ENCODE data around the gene IL1RAPL1. TPM values are rescaled to one million over a fixed set of nuclear protein-coding genes. Genes with fewer than 3 reads are reported as not detected.

IL1RAPL1 gene
- total and polyA plus RNA-seq, 9 of the 15 experiments (the other 6 are each of a cell fraction or from before 2014, with no cell fraction given): 0.04 to 0.07 (median 0.04) TPM; not detected in 6

- ATAC-seq (no peak), DNase-seq (ENCODE audit: extremely low read depth in 1 of 4, low spot score in 3 of 4) (no peak), FAIRE-seq (no peak)
- POLR2A ChIA-PET: no interaction called here
- H4K20me1 ChIP-seq (replicated peaks; ENCODE audit: control insufficient read depth, insufficient read depth, low read length): no peaks in the 10 kb centered on the region
- CTCF ChIA-PET (ENCODE audit: low intra/inter-chr PET ratio): no interaction called here
- H3K4me3 ChIP-seq: no peak overlapping the region
- no peaks in the 10 kb centered on the region for H3K9me3 ChIP-seq (replicated peaks; ENCODE audit: control insufficient read depth, insufficient read depth, low read depth, low read length)
- no peaks in the 10 kb centered on the region for H3K36me3 ChIP-seq (ENCODE audit: control insufficient read depth, insufficient read depth, low read length)
- BruUV-seq (replicated peaks): no TSS peak
- H2AFZ ChIP-seq (ENCODE audit: low read depth, low read length): no peak overlapping the region
- no peaks in the 10 kb centered on the region for H3K79me2 ChIP-seq (ENCODE audit: control insufficient read depth, insufficient read depth, low read length)
- intact Hi-C loops (cut with micrococcal nuclease): no loop called here
- 0% methylated on average over 2 of the region's 2 CpGs for WGBS (ENCODE audit: insufficient coverage, low coverage, missing lambda C conversion rate)
- H3K9ac ChIP-seq (ENCODE audit: insufficient read depth in 1 of 2, low read depth in 2 of 2, low read length in 2 of 2): no peak overlapping the region
- no peaks in the 10 kb centered on the region for H3K27me3 ChIP-seq (ENCODE audit: control insufficient read depth in 2 of 2, insufficient read depth in 2 of 2, low read length in 2 of 2)
- in situ Hi-C loops (cut with MboI): no loop called here
- H3K4me1 ChIP-seq (replicated peaks in 1 of 2; ENCODE audit: control insufficient read depth in 2 of 2, insufficient read depth in 2 of 2, low read length in 2 of 2): no peaks in the 10 kb centered on the region
- no peak overlapping the region for H3K4me2 ChIP-seq (ENCODE audit: insufficient read depth, low read length)
- no peaks in the 10 kb centered on the region for H3K9me1 ChIP-seq (ENCODE audit: control insufficient read depth, insufficient read depth, low read length)
- H3K27ac ChIP-seq (ENCODE audit: extremely low read depth, low read depth, low read length): no peak overlapping the region
- TF ChIP-seq, protein P1, sequence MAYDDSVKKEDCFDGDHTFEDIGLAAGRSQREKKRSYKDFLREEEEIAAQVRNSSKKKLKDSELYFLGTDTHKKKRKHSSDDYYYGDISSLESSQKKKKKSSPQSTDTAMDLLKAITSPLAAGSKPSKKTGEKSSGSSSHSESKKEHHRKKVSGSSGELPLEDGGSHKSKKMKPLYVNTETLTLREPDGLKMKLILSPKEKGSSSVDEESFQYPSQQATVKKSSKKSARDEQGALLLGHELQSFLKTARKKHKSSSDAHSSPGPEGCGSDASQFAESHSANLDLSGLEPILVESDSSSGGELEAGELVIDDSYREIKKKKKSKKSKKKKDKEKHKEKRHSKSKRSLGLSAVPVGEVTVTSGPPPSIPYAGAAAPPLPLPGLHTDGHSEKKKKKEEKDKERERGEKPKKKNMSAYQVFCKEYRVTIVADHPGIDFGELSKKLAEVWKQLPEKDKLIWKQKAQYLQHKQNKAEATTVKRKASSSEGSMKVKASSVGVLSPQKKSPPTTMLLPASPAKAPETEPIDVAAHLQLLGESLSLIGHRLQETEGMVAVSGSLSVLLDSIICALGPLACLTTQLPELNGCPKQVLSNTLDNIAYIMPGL (CRISPR knock-in tag; IDR thresholded peaks at IDR 0.05): no peak
- TF ChIP-seq, protein P2, sequence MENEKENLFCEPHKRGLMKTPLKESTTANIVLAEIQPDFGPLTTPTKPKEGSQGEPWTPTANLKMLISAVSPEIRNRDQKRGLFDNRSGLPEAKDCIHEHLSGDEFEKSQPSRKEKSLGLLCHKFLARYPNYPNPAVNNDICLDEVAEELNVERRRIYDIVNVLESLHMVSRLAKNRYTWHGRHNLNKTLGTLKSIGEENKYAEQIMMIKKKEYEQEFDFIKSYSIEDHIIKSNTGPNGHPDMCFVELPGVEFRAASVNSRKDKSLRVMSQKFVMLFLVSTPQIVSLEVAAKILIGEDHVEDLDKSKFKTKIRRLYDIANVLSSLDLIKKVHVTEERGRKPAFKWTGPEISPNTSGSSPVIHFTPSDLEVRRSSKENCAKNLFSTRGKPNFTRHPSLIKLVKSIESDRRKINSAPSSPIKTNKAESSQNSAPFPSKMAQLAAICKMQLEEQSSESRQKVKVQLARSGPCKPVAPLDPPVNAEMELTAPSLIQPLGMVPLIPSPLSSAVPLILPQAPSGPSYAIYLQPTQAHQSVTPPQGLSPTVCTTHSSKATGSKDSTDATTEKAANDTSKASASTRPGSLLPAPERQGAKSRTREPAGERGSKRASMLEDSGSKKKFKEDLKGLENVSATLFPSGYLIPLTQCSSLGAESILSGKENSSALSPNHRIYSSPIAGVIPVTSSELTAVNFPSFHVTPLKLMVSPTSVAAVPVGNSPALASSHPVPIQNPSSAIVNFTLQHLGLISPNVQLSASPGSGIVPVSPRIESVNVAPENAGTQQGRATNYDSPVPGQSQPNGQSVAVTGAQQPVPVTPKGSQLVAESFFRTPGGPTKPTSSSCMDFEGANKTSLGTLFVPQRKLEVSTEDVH (IDR thresholded peaks at IDR 0.05; ENCODE audit: low read depth, partially characterized antibody): no peak
- TF ChIP-seq, protein P3, sequence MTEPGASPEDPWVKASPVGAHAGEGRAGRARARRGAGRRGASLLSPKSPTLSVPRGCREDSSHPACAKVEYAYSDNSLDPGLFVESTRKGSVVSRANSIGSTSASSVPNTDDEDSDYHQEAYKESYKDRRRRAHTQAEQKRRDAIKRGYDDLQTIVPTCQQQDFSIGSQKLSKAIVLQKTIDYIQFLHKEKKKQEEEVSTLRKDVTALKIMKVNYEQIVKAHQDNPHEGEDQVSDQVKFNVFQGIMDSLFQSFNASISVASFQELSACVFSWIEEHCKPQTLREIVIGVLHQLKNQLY (CRISPR knock-in tag; conservative IDR thresholded peaks at IDR 0.05): no peak
- TF ChIP-seq TAL1 (IDR thresholded peaks at IDR 0.05) (no peak), MCM5 (IDR thresholded peaks at IDR 0.05; ENCODE audit: low read depth) (no peak), E2F6 (IDR thresholded peaks at IDR 0.05; ENCODE audit: borderline replicate concordance in 1 of 2, extremely low read depth in 1 of 2, insufficient read depth in 1 of 2, insufficient read length in 1 of 2, low read depth in 1 of 2, low read length in 1 of 2, poor library complexity in 1 of 2, severe bottlenecking in 1 of 2) (no peak), PRPF4 (IDR thresholded peaks at IDR 0.05; ENCODE audit: insufficient read depth, low read depth, low read length, poor library complexity, severe bottlenecking) (no peak), NBN (IDR thresholded peaks at IDR 0.05; ENCODE audit: low read depth) (no peak), HDAC2 (IDR thresholded peaks at IDR 0.05) (no peak), CEBPB (tag; IDR thresholded peaks at IDR 0.05) (no peak)
- TF ChIP-seq, protein P4, sequence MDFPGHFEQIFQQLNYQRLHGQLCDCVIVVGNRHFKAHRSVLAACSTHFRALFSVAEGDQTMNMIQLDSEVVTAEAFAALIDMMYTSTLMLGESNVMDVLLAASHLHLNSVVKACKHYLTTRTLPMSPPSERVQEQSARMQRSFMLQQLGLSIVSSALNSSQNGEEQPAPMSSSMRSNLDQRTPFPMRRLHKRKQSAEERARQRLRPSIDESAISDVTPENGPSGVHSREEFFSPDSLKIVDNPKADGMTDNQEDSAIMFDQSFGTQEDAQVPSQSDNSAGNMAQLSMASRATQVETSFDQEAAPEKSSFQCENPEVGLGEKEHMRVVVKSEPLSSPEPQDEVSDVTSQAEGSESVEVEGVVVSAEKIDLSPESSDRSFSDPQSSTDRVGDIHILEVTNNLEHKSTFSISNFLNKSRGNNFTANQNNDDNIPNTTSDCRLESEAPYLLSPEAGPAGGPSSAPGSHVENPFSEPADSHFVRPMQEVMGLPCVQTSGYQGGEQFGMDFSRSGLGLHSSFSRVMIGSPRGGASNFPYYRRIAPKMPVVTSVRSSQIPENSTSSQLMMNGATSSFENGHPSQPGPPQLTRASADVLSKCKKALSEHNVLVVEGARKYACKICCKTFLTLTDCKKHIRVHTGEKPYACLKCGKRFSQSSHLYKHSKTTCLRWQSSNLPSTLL (IDR thresholded peaks at IDR 0.05): no peak
- TF ChIP-seq, protein P5, sequence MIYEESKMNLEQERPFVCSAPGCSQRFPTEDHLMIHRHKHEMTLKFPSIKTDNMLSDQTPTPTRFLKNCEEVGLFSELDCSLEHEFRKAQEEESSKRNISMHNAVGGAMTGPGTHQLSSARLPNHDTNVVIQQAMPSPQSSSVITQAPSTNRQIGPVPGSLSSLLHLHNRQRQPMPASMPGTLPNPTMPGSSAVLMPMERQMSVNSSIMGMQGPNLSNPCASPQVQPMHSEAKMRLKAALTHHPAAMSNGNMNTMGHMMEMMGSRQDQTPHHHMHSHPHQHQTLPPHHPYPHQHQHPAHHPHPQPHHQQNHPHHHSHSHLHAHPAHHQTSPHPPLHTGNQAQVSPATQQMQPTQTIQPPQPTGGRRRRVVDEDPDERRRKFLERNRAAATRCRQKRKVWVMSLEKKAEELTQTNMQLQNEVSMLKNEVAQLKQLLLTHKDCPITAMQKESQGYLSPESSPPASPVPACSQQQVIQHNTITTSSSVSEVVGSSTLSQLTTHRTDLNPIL (CRISPR knock-in tag; IDR thresholded peaks at IDR 0.05): no peak
Measured at GRCh38 chrX:28752330-28752729, 165.1 kb downstream of the IL1RAPL1 start.

Measured in K562 (cell line).